SK-N-SH (cell line): ENCODE data around the gene PRRX1. TPM values are rescaled to one million over a fixed set of nuclear protein-coding genes. Genes with fewer than 3 reads are reported as not detected.

Experiments used
- CTCF ChIA-PET: fragments of 300-600, 350-600 bp; formaldehyde crosslinking; extraction: SDS; loops from one replicate; lab custom pipeline; 2021; lab: Yijun Ruan, JAX
- POLR2A ChIA-PET: fragments of 350-600 bp; sonication (Branson Sonifier 250); formaldehyde crosslinking; extraction: SDS; loops from one replicate; lab custom pipeline; 2020; ENCODE audit warnings: antibody characterized with exemption, inconsistent platforms; lab: Yijun Ruan, JAX
- DNase-seq: peaks from one replicate; pipeline ENCODE4 v3.0.0; 2012
- H2AFZ ChIP-seq: fragments of 200-600 bp; sonication (generic); 2 replicates; pipeline ENCODE4 v1.8.1; 2016; ENCODE audit warnings: antibody characterized with exemption, mild to moderate bottlenecking, low read depth
- H3F3A ChIP-seq: fragments of 200-600 bp; sonication (generic); replicated peaks from 2 replicates; pipeline ENCODE3; 2016; ENCODE audit warnings: antibody characterized with exemption, mild to moderate bottlenecking; ENCODE audit not compliant: insufficient read depth
- H3K27ac ChIP-seq, 2 experiments: fragments of 200-500 bp in 1 of 2; fragments of 200-600 bp in 1 of 2; sonication (Bioruptor generic) in 1 of 2; sonication (generic), shearing (Covaris generic) in 1 of 2; 2 replicates each; pipeline versions ENCODE4 v1.5.1 to v1.6.1; 2014 to 2016; ENCODE audit warnings: low read depth in 2 of 2, inconsistent platforms in 1 of 2, low read length in 1 of 2, mild to moderate bottlenecking in 1 of 2, mixed read lengths in 1 of 2
- H3K27me3 ChIP-seq: fragments of 200-600 bp; sonication (generic), shearing (Covaris generic); 2 replicates; pipeline ENCODE4 v1.6.1; 2016; ENCODE audit warnings: mixed run types; ENCODE audit not compliant: insufficient read depth
- H3K36me3 ChIP-seq, 2 experiments: fragments of 200-500 bp in 1 of 2; fragments of 200-600 bp in 1 of 2; sonication (Bioruptor generic) in 1 of 2; sonication (generic) in 1 of 2; replicated peaks in 1 of 2; 2 replicates each; pipeline versions ENCODE3 to v1.5.1; 2014 to 2016; ENCODE audit warnings: low read length in 1 of 2, mild to moderate bottlenecking in 1 of 2; ENCODE audit not compliant: insufficient read depth in 2 of 2, control insufficient read depth in 1 of 2
- H3K4me1 ChIP-seq, 2 experiments: fragments of 200-500 bp in 1 of 2; fragments of 200-600 bp in 1 of 2; sonication (Bioruptor generic) in 1 of 2; sonication (generic), shearing (Covaris generic) in 1 of 2; 2 replicates each; pipeline versions ENCODE4 v1.5.1 to v1.6.1; 2014 to 2016; ENCODE audit warnings: low read depth in 1 of 2, low read length in 1 of 2, mixed run types in 1 of 2; ENCODE audit not compliant: insufficient read depth in 2 of 2, control insufficient read depth in 1 of 2
- H3K4me2 ChIP-seq: fragments of 200-600 bp; sonication (generic), shearing (Covaris generic); 2 replicates; pipeline ENCODE4 v1.6.1; 2017; ENCODE audit warnings: mixed run types
- H3K4me3 ChIP-seq, 2 experiments: fragments of 200-500 bp in 1 of 2; fragments of 200-600 bp in 1 of 2; sonication (Bioruptor generic) in 1 of 2; sonication (generic), shearing (Covaris generic) in 1 of 2; 2 replicates each; pipeline versions ENCODE4 v1.5.1 to v1.8.1; 2014 to 2016; ENCODE audit warnings: low read depth in 2 of 2, inconsistent platforms in 1 of 2, low read length in 1 of 2, mild to moderate bottlenecking in 1 of 2, mixed read lengths in 1 of 2, moderate library complexity in 1 of 2
- H3K79me2 ChIP-seq: fragments of 200-600 bp; sonication (generic); 2 replicates; pipeline ENCODE4 v1.8.1; 2017; ENCODE audit warnings: mild to moderate bottlenecking; ENCODE audit not compliant: insufficient read depth
- H3K9ac ChIP-seq: fragments of 200-600 bp; sonication (generic); 2 replicates; pipeline ENCODE4 v1.6.1; 2017; ENCODE audit warnings: mixed run types
- H3K9me2 ChIP-seq: fragments of 200-600 bp; sonication (generic); 2 replicates; pipeline ENCODE4 v1.6.1; 2017; ENCODE audit warnings: mixed run types
- H3K9me3 ChIP-seq: fragments of 200-600 bp; sonication (generic); 2 replicates; pipeline ENCODE4 v1.6.1; 2017; ENCODE audit warnings: mixed run types, mild to moderate bottlenecking, moderate library complexity
- H4K20me1 ChIP-seq: fragments of 200-600 bp; sonication (generic); 2 replicates; pipeline ENCODE4 v1.6.1; 2017; ENCODE audit warnings: mild to moderate bottlenecking, mixed run types; ENCODE audit not compliant: insufficient read depth
- EP300 ChIP-seq, 2 experiments: IDR thresholded peaks; 2 replicates each; pipeline versions ENCODE4 v1.4.0 to v1.6.1; 2012; ENCODE audit warnings: borderline replicate concordance in 1 of 2, low read depth in 1 of 2, low read length in 1 of 2
- TAF1 ChIP-seq: IDR thresholded peaks from 2 replicates; pipeline ENCODE4 v1.6.1; 2012; ENCODE audit warnings: low read depth, mild to moderate bottlenecking, low read length, moderate library complexity, borderline replicate concordance
- TCF12 ChIP-seq: IDR thresholded peaks from 2 replicates; pipeline ENCODE4 v1.4.0; 2012
- USF1 ChIP-seq: IDR thresholded peaks from 2 replicates; pipeline ENCODE4 v1.4.0; 2012; ENCODE audit warnings: low read depth, borderline replicate concordance
- YY1 ChIP-seq: IDR thresholded peaks from 2 replicates; pipeline ENCODE4 v1.4.0; 2012; ENCODE audit warnings: low read depth, mild to moderate bottlenecking
- WGBS: methylation state at CpG from one replicate; pipeline ENCODE4 v1.1.6; 2017; ENCODE audit warnings: low lambda C conversion rate; 5-methylcytosine and 5-hydroxymethylcytosine counted together
- polyA plus RNA-seq, 3 experiments: library from polyadenylated mRNA; depleted of rRNA; stranded (reverse); fragments of >200 nt; gene quantifications; 2 replicates each; pipeline ENCODE4 v1.2.3, GENCODE V29; 2012
- TF ChIP-seq, protein P1 (sequence below): IDR thresholded peaks from 2 replicates; pipeline ENCODE4 v1.6.1; 2012; ENCODE audit warnings: mild to moderate bottlenecking, low read depth, low read length, moderate library complexity

The PRRX1 gene
- polyA plus RNA-seq, 1 of the 3 experiments (the other 2 are of a cell fraction) = 356 TPM

GRCh38 chr1:170661646-170662411, 2.1 kb upstream of the PRRX1 start:
- Histone ChIP-seq H4K20me1 (no peaks in the 10 kb centered on the region), H3K4me1 (peaks cover 0 to 4% of the 10 kb centered on the region in 2 experiments; a peak in 1 of 4 replicates), H3K9ac (peak overlapping the region; percentile 99; the same call in 1 of the 2 replicates), H3K27ac (peak overlapping the region; percentile 97 to 99), H3K4me2 (peak overlapping the region; percentile 92), H3K79me2 (peaks cover 52% of the 10 kb centered on the region), H3K9me3 (no peaks in the 10 kb centered on the region), H3K4me3 (peak overlapping the region; percentile 87 to 96), H3K27me3 (no peaks in the 10 kb centered on the region), H3F3A (peaks cover 36% of the 10 kb centered on the region), H3K9me2 (no peaks in the 10 kb centered on the region), H2AFZ (peak overlapping the region; percentile 66), H3K36me3 (peaks cover 0 to 19% of the 10 kb centered on the region in 2 experiments)
- DNase-seq = peak; percentile 68
- TF ChIP-seq TCF12 (peak; percentile 87), EP300 (IDR thresholded peaks at IDR 0.05; ENCODE audit: borderline replicate concordance in 1 of 2, low read depth in 1 of 2, low read length in 1 of 2) (0 out of 4 replicates have a peak, but pooled peaks of 1 of the 2 experiments have one; percentile 4), TAF1 (peak; percentile 3; the same call in 1 of the 2 replicates)
- TF ChIP-seq, protein P1, sequence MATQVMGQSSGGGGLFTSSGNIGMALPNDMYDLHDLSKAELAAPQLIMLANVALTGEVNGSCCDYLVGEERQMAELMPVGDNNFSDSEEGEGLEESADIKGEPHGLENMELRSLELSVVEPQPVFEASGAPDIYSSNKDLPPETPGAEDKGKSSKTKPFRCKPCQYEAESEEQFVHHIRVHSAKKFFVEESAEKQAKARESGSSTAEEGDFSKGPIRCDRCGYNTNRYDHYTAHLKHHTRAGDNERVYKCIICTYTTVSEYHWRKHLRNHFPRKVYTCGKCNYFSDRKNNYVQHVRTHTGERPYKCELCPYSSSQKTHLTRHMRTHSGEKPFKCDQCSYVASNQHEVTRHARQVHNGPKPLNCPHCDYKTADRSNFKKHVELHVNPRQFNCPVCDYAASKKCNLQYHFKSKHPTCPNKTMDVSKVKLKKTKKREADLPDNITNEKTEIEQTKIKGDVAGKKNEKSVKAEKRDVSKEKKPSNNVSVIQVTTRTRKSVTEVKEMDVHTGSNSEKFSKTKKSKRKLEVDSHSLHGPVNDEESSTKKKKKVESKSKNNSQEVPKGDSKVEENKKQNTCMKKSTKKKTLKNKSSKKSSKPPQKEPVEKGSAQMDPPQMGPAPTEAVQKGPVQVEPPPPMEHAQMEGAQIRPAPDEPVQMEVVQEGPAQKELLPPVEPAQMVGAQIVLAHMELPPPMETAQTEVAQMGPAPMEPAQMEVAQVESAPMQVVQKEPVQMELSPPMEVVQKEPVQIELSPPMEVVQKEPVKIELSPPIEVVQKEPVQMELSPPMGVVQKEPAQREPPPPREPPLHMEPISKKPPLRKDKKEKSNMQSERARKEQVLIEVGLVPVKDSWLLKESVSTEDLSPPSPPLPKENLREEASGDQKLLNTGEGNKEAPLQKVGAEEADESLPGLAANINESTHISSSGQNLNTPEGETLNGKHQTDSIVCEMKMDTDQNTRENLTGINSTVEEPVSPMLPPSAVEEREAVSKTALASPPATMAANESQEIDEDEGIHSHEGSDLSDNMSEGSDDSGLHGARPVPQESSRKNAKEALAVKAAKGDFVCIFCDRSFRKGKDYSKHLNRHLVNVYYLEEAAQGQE = no peak
- CTCF ChIA-PET = interaction anchor here (0.6 to 1.1 kb wide), 3 partner anchors 8 to 733 kb away, joined by 3 to 6 read pairs (median 3); no protein-coding TSS in a partner anchor
- 2% methylated on average over 26 of the region's 31 CpGs for WGBS
- POLR2A ChIA-PET = no interaction called here

DNA sequence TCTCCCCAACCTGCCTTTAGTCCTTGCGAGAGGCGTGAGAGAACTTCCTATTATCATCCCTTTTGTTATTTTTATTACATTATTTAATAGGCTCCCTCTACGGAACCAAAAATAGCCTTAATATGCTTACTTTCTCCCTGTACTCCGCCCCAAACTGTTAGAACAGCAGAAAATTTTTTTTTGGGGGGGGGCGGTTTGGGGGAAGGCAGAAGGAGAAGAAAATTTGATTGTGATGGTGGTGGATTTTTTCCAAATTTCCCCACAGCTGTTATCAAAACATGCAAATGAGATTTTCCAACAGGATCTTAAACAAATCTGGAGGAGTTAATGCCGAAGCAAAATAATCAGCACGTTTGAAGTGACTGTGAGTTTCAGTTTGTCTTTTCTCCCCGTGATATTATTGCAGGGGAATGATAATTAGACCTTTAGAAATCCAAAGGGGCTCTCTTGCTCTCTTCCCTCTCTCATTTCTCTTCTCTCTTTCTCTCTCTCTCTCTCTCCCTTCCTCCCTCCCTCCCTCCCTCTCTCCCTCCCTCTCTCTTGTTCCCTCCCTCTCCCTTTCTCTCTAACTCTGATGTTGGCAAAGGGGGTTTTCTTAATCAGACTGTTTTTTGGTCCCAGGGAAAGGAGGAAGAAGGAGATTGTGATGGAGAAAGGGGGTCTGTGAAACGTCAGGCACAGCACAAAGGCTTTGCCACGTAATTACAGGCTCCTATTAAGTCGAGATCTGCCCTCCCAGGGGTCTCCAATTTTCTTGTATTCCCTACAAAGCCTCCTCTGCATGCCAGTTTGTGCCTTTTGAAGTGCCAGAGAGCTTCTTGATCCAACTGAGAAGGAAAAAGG, 1.1 kb upstream of the PRRX1 start:
- Histone ChIP-seq H3K4me3 (peak overlapping the region; percentile 87 to 96), H3K27ac (peak overlapping the region; percentile 97 to 99), H4K20me1 (no peaks in the 10 kb centered on the region), H2AFZ (peak overlapping the region; percentile 34; the same call in 1 of the 2 replicates), H3F3A (peaks cover 43% of the 10 kb centered on the region), H3K9me2 (no peaks in the 10 kb centered on the region), H3K4me1 (peaks cover 0 to 4% of the 10 kb centered on the region in 2 experiments; a peak in 1 of 4 replicates), H3K4me2 (peak overlapping the region; percentile 92), H3K27me3 (no peaks in the 10 kb centered on the region), H3K9ac (peak overlapping the region; percentile 99), H3K9me3 (no peaks in the 10 kb centered on the region), H3K79me2 (peaks cover 61% of the 10 kb centered on the region), H3K36me3 (peaks cover 0 to 24% of the 10 kb centered on the region in 2 experiments)
- ChIA-PET POLR2A (no interaction called here), CTCF (interaction anchor here (1.0 kb wide), 1 partner anchor 18 kb away, joined by 3 read pairs; no protein-coding TSS in a partner anchor)
- TF ChIP-seq USF1 (no peak), YY1 (0 out of 2 replicates have a peak, but pooled peaks have one; percentile 2), TCF12 (0 out of 2 replicates have a peak, but pooled peaks have one; percentile 3)
- whole genome bisulfite sequencing = 6% methylated on average over 11 of the region's 11 CpGs
- no peak for DNase-seq
